Measurements from ENCODE around the gene KCTD13.
"Not testable (repeated sequence)": the region's sequence is repeated elsewhere in the genome, so short reads cannot be mapped to it uniquely, and the experiment has no call there.

Gene KCTD13

GRCh38 chr16:29961127-29961478 is 35.1 kb upstream of the KCTD13 start:
- no peak for DNase-seq
- TF ChIP-seq GATA1 (IDR thresholded peaks at IDR 0.05; ENCODE audit: low read depth, low read length) (no peak), POLR2A (IDR thresholded peaks at IDR 0.05; ENCODE audit: low read length) (no peak)

GRCh38 chr16:29959821-29960220 is 33.8 kb upstream of the KCTD13 start:
- DNase-seq: not testable (repeated sequence)

- no peak for TF ChIP-seq GATA1 (IDR thresholded peaks at IDR 0.05; ENCODE audit: low read depth, low read length)
- no peak for TF ChIP-seq POLR2A (IDR thresholded peaks at IDR 0.05; ENCODE audit: low read length)
- no peak for DNase-seq
Measured at GRCh38 chr16:29959293-29959692, 33.3 kb upstream of the KCTD13 start.

GRCh38 chr16:29958756-29959155 is 32.7 kb upstream of the KCTD13 start:
- TF ChIP-seq GATA1 (IDR thresholded peaks at IDR 0.05; ENCODE audit: low read depth, low read length) (no peak), POLR2A (IDR thresholded peaks at IDR 0.05; ENCODE audit: low read length) (no peak)
- DNase-seq: no peak

GRCh38 chr16:29951625-29952365 is 25.8 kb upstream of the KCTD13 start:
- TF ChIP-seq POLR2A (IDR thresholded peaks at IDR 0.05; ENCODE audit: low read length): no peak
- no peak for TF ChIP-seq GATA1 (IDR thresholded peaks at IDR 0.05; ENCODE audit: low read depth, low read length)
- no peak for DNase-seq

- DNase-seq: no peak
- TF ChIP-seq POLR2A (IDR thresholded peaks at IDR 0.05; ENCODE audit: low read length) (no peak), GATA1 (IDR thresholded peaks at IDR 0.05; ENCODE audit: low read depth, low read length) (no peak)
Measured at GRCh38 chr16:29950806-29951461, 24.9 kb upstream of the KCTD13 start.

- DNase-seq: no peak
- TF ChIP-seq POLR2A (IDR thresholded peaks at IDR 0.05; ENCODE audit: low read length) (no peak), GATA1 (IDR thresholded peaks at IDR 0.05; ENCODE audit: low read depth, low read length) (no peak)
Measured at GRCh38 chr16:29947897-29948296, 21.9 kb upstream of the KCTD13 start.

- DNase-seq: no peak
- no peak for TF ChIP-seq GATA1 (IDR thresholded peaks at IDR 0.05; ENCODE audit: low read depth, low read length)
- TF ChIP-seq POLR2A (IDR thresholded peaks at IDR 0.05; ENCODE audit: low read length): no peak
Measured at GRCh38 chr16:29943846-29944799, 18.1 kb upstream of the KCTD13 start.

GRCh38 chr16:29940656-29941055 is 14.6 kb upstream of the KCTD13 start:
- TF ChIP-seq POLR2A (IDR thresholded peaks at IDR 0.05; ENCODE audit: low read length) (no peak), GATA1 (IDR thresholded peaks at IDR 0.05; ENCODE audit: low read depth, low read length) (no peak)
- no peak for DNase-seq

- not testable (repeated sequence) for DNase-seq
Measured at GRCh38 chr16:29931750-29932149, 5.7 kb upstream of the KCTD13 start.

- TF ChIP-seq GATA1 (IDR thresholded peaks at IDR 0.05; ENCODE audit: low read depth, low read length): no peak
- no peak for TF ChIP-seq POLR2A (IDR thresholded peaks at IDR 0.05; ENCODE audit: low read length)
- DNase-seq: no peak
Measured at GRCh38 chr16:29927070-29927905, 1.3 kb upstream of the KCTD13 start.

- TF ChIP-seq GATA1 (IDR thresholded peaks at IDR 0.05; ENCODE audit: low read depth, low read length) (no peak), POLR2A (IDR thresholded peaks at IDR 0.05; ENCODE audit: low read length) (no peak)
- no peak for DNase-seq
Measured at GRCh38 chr16:29926711-29927052, 656 bp upstream of the KCTD13 start.

- TF ChIP-seq POLR2A (IDR thresholded peaks at IDR 0.05; ENCODE audit: low read length): no peak
- no peak for TF ChIP-seq GATA1 (IDR thresholded peaks at IDR 0.05; ENCODE audit: low read depth, low read length)
- DNase-seq: peak in 1 of 2 experiments; percentile 54
Measured at GRCh38 chr16:29925105-29925756, 795 bp downstream of the KCTD13 start.
